DND-41 (cell line): Measurements from ENCODE around the gene TAL1.

Experiments
- CTCF ChIP-seq: IDR thresholded peaks from 2 replicates; pipeline ENCODE4 v1.5.1; 2012; ENCODE audit warnings: borderline replicate concordance, low read length, moderate library complexity, mild to moderate bottlenecking; ENCODE audit not compliant: poor library complexity, severe bottlenecking; ENCODE audit errors: extremely low read depth
- EZH2 ChIP-seq: IDR thresholded peaks from 3 replicates; pipeline ENCODE4 v1.6.1; 2012; ENCODE audit warnings: borderline replicate concordance, low read depth, mild to moderate bottlenecking, moderate library complexity, low read length, inconsistent platforms; ENCODE audit not compliant: severe bottlenecking

GRCh38 chr1:47226839-47227215, 5.2 kb downstream of the TAL1 start:
- TF ChIP-seq CTCF (no peak), EZH2 (no peak)
